GM18870 (cell line): ENCODE measurements around the gene TLE2.

Experiments
- ATAC-seq: cut with Tn5 transposase; IDR thresholded peaks from one replicate; pipeline ENCODE4 v1.9.1; 2021; ENCODE audit warnings: moderate library complexity; ENCODE audit not compliant: unreplicated experiment

TLE2 gene

GRCh38 chr19:3029065-3029923, at the start of gene TLE2:
TSS of gene TLE2 (minus strand) at chr19:3029280. CDS start at chr19:3028904, 376 bp downstream.
- ATAC-seq: no peak

DNA sequence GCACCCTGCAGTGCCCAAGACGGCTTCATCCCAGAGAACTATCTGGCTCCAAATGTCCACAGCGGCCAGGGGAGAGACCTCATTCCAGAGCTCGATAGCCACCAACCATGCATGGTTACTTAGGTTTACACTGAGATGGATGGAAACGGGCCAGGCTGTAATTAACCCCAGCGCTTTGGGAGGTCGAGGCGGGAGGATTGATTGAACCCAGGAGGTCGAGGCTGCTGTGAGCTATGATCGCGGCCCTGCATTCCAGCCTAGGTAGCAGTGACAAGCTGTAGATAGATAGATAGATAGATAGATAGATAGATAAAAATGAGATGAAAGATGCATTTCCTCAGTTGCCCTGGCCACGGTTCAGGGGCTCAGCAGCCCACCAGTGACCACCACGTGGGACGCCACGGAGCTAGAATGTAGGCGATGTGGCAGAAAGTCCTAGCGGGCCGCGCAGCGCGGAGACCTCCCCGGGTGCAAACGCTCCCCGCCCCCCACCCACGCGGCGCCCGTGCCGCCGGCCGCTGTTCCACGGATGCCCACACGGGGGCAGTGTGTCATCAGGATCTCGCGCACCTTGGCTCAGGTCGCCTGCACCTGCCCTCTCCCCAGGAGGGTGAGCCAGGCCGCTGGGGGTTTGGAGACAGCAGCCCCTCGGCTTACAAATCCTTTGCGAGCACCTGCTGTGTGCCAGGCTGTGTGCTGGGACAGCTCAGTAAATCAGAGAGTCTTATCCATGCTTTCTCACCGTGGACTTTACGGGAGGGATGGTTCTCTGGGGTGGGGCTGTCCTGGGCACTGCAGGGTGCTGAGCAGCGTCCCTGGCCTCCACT, 46.7 kb upstream of the TLE2 start:
- ATAC-seq: no peak

DNA sequence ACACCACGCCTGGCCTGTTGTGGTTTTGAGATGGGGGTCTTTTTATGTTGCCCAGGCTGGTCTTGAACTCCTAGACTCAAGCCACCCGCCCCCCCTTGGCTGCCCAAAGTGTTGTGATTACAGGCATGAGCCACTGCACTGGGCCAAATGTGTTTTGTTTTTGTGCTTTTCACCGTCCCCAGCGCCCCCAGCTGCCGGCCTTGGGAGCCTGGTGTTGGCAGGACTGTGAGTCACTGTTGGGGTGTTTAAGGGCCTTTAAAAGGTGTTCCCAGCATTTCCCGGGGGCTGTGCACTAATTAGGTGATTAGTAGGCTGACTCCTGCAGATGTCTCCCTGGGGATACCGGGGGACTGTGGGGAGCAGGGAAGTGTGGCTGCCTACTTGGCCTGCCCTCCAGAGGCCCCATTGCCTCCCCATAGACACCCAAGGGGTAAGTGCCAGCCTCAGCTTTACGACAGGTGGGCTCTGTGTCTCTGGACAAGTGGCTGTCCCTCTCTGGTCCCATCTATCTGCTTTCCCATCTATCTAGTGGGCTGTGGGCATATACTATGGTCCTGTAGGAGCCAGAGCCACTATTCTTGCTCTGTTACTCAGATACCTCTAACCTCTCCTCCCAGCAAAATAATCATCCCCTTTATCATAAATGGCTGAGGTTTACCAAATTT, 45.0 kb upstream of the TLE2 start:
- no peak for ATAC-seq

GRCh38 chr19:3073159-3073563, 44.1 kb upstream of the TLE2 start:
- no peak for ATAC-seq

DNA sequence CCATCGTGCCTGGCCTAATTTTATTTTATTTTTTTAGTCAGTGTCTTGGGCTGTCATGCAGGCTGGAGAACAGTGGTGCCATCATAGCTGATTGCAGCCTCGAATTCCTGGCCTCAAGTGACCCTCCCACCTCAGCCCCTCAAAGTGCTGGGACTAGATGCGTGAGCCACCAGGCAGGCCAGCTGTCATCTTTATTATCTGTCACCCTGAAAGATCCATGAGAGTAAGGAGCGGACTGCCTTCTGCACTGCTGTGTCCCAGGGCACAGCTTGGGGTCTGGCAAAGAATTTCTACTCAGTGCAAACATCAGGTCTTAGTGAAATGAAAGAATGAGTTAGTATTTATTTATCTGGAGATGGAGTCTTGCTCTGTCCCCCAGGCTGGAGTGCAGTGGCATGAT, 42.7 kb upstream of the TLE2 start:
- ATAC-seq: no peak

DNA sequence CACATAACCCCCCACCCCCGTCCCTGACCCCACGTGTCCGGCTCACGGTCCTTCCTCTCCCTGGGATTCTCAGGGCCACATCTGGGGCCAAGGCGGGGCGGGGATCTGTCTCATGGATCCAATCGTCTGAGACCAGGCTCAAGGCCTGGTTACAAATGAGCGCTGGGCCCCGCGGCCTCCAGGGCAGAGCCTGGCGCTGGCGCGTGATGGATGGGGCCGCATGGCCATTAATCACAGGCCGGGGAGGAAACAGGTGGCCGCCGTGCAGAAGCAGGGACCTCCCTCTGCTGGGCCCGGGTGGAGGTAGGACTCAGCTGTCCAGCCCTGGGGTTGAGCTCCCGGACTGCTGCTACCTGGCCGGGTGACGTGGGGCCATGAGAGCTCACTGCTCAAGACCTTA, 39.0 kb upstream of the TLE2 start:
- ATAC-seq: no peak

GRCh38 chr19:3067563-3067962, 38.5 kb upstream of the TLE2 start:
- no peak for ATAC-seq

- no peak for ATAC-seq
Measured at GRCh38 chr19:3066482-3067049, 37.5 kb upstream of the TLE2 start.

DNA sequence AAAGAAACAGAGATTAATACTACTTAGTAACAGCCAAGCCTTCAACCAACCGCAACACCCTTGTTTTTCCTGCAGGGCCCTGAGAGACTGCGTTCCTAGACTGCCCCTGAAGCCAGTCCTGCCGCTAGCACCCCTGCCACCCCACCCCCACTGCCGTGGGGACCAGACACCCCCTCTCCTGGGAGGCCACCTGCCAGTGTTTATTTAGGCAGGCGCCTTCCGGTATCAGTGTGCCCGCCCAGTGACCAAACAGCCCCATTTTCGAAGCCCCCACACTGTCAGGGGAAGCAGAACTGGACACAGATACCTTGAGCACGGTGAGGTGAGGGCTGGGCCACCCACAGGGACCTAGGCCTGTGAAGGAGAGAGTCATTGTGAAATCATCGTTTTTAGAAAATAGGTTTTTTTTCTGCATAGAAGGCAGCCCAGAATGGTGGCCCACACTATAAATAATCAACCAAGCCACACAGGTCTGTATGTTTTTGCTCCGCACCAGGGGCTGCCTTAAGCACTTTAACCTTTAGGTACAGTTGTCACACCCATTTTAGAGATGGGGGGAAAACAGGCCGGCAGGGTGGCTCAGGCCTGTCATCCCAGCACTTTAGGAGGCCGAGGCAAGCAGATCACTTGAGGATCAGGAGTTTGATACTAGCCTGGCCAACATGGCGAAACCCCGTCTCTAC, 36.7 kb upstream of the TLE2 start:
- ATAC-seq: peak; percentile 56

DNA sequence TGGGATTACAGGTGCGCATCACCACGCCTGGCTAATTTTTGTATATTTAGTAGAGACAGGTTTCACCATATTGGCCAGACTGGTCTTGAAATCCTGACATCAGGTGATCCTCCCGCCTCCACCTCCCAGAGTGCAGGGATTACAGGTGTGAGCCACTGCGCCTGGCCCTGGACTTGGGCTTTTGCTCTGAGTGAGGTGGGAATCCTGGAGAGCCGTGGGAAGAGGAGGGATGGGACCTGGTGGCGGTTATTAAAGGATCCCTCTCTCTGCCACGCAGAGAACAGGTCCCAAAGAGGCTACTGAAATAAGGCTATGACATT, 34.9 kb upstream of the TLE2 start:
- no peak for ATAC-seq

DNA sequence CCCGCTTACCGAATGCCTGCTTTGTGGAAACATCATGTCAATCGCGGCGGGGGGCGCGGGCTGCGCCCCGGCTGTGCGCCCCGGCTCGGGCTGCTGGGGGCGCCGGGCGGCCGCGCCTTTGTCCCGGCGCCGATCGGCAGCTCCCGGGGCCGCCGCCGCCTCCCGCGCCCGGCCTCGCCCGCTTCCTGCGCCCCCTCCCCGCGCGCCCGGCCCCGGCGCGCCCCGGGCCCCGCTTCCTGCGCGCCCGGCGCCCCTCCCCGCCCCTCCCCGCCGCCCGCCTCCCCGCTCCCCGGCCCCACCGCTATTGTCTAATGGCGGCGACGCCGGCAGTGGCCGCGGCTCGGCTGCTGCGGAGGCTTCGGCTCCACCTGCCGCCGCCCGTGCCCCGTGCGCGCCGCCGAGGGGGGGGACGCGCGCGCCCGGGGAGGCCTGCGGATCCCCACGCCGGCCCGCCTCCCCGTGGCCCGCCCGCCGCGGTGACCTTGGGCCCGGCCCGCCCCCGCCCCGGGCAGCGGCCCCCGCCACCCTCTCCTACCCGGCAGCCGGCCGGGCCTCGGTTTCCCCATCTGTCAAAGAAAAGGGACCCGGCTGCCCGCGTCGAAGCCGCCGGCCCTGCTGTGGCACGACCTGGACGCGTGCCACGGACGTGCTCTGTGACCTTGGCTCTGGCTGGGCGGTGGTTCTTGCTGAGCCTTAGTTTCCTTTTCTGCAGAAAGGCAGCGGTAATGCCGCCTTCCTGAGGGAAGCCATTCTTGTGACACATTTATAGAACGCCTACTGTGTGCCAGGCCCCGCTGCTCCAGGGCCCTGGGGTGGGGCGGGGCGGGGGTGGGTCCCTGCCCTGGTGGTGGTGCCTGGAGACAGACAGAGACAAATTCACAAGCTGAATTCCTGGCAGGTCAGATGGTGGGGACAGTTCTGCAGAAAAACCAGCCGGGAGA, 33.4 kb upstream of the TLE2 start, which contains the start of gene TLE5:
TLE5 (minus strand) TSS at position 331 of the 941 bp plus-strand sequence; CDS start at position 36, 295 bp downstream.
- no peak for ATAC-seq

DNA sequence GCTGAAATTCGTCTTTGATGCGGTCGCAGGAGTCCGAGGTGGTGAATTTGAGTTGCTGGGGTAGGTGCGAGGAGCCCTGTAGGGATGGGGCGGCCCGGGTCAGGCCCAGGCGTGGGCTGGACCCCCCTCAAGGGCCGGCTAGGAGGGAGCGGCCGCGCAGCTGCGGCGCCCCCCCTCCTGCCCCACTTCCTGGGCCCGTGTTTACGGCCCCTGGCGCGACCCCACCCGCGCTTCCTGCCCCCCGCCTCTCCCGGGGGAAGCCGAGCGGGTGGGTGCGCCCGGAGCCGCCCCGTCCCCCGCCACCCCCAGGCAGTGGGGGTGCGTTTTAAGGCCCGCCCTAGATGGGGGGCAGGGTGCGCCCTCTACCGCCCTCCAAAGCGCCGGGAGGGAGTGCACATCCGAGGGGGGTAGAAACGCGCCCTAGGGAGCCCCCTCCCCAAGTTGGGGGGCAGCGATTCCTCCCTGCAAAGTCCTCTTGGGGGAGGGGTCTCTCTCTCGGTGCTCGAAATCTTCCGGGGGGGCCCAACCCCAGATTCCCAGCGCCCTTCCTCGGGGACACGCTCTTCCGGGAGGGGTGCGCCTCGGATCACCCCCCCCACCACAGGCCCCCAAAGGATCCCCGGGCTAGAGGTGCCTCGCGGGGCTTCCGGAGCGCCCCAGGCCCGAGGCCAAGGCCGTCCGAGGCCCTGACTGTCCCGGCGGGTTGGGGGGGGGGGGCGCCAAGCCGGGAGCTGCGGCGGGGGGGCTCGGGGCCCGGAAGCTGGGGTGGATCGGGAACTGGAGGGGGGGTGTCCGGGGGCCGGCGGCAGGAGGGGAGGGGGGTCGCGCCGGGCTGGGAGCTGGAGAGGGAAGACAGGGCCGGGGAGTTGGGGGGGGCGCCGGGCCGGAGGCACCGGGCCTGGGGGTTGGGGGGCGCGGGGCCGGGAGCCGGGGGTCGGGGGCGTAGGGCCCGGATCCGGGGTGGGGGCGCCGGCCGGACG, 32.4 kb upstream of the TLE2 start:
- no peak for ATAC-seq

- ATAC-seq: no peak
Measured at GRCh38 chr19:3060857-3061181, 31.7 kb upstream of the TLE2 start.

DNA sequence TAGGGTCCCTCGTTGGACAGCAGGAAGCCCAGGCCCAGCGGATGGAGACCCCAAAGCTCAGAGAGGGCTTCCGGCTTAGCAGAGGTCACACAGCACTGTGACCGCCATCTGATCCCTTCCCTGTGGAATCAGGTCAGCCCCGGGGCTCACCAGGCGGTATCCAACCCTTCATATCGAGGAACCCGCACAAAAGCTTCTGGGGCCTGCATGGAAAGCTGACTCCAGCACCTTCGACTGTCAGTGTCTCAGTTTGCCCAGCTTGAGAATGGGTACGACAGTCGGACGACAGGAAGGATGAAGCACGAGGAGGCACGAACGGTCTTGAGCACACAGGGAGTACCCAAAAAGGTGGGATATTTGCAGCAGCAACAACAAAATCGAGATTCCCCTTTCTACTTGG, 30.6 kb upstream of the TLE2 start:
- no peak for ATAC-seq

- no peak for ATAC-seq
Measured at GRCh38 chr19:3058821-3059314, 29.8 kb upstream of the TLE2 start.

DNA sequence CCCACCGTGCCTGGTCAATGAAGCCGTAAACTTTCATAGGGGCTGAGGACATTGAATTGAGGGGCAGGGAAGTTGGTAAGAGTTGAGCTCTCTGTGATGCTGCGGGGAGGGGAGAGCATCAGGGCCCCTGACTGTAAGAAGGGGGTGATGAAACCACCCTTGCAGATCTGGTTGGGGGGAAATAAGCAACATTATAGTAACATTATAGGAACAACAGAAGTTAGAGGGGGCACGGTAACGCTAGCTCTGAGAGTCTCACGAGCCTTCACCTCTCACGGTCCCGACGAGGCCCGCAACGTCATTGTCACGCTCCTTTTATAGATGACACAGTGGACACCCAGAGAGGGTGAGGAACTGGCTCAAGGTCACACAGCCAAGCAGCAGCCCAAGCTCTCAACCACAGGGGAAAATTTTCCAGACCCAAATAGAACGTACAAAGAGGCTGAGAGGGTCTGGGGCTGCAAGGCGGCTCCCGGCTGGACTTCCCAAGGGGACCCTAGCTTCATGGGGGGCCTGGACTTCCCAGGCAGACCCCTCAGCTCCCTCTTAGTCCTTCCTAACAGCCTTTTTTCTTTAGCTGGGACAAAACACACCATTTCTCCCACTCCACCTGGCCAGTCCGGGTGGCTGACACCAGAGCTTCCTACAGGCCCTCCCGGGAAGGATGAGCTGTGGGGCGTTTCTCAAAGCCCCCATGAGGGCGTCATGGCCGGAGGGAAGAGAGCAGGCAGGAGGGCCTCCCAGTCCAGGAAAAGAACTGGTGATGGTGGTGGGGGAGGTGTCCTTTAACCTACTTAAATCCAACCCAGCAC, 29.1 kb upstream of the TLE2 start:
- ATAC-seq: no peak

DNA sequence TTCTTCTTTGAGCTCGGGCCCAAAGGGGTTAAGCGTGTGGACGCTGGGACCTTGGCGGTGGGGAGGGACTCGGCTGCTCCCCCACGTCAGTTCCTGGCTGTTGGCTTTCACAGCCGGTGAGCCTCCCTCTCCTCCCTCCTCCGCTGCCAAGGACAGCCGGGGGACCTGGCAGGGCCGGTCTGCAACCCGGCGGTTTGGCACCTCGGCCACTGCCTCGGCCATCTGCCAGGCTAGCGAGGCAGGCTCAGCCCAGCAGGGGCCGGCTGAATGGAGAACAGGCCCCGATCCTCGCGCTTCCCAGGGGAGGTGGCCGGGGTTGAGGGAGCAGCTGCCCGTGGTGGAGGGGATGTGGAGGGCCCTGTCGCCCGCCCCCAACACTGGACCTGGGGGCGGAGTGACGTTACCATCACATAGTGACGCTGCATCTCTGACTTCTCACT, 28.2 kb upstream of the TLE2 start:
- no peak for ATAC-seq
